Stimulated activated CD8-positive, alpha-beta memory T cell treated with anti-CD3 and anti-CD28 coated beads, Interleukin-15, amount 100 ng/mL, for 4 hours (primary cell): ENCODE data around the gene EYS.

Experiments used
- DNase-seq, 2 donors: peaks; one replicate each; pipeline ENCODE4 v3.0.0-alpha.2; 2020; ENCODE audit warnings: low read depth in 2 of 2

EYS gene

DNA sequence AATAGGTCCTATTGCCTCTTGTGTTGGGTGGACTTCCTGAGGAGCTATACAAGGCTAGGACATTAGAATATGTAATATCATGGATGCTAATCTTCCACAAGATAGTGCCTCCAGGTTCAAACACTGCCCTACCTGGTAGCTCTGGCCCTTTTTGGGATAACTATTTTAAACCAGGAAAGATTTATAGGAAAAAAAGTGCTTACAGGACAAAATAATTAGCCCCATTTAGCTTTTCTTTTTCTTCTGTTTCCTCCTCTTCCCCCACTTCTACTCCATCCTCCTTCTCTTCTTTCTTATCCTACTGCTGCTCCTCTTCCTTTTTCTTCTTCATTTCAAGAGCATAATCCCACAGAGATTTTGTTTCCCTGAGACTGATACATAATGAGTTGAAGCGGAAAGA lies 1104.0 kb downstream of the EYS start:
- no peak for DNase-seq

DNA sequence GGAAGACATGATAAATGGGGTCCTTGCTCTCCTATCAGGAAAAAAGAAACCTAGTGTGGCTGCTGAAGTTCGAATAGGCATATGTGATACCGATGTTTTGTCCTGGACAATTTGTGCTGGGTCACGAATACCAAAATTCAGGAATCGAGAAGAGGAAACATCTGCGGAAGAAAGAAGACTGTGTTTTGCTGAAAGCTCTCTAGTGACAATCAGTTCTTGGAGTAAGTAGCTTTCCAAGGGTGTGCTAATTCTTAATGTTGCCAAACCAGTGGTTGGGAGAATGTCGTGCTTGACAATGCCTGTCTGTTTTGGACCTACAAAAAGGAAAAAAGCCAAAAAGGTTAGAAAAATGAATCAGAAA lies 1115.4 kb downstream of the EYS start:
- no peak for DNase-seq

DNA sequence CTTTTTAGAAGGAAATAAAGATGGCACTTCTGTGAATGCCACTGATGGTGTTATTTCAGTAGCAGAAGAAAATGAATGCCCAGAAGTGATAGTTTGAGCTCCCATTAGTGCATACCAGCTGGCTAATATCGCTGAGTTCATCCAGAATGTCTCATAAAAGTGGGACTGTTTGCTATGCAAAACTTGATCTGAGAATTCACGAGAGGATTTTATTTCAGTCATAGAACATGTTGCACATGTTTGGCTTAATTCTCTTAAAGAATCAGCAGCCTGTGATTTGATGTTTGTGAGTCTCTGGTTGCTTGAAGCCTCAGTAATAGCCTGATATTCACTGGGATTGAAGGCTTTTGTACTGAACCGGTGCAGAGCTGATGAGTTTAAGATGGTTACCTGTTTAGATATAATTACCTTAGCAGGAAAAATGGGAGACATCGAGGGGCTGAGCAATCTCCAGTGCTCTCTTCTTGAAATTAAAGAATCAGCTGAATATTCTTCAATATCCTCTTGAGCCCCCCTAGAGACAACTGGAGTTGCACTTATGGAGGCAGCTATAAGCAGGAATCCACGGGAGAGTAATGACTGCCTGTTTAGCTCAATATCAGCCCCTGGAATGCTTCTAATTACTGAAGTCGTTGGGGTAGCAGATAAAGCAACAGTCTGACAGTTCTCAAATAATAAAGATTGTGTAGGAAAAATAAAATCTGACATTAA lies 1115.9 kb downstream of the EYS start:
- DNase-seq = no peak

DNA sequence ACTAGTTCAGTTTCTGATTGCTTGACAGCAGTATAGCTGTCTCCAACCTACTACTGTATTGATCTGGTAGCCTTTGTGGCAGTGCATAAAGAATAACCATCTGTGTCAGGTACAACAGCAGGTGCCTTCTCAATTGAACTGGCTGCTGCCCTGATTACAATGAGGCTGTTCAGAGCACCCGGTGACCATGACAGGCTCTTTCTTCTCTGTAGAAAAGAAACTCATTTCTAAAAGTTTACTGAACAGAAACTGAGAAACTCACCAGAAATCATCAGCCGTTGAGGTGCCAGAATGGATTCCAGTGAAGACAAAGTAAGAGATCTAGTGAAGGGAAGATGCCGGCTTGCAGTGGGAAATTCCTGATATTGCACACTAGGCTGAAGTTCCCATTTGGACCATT lies 1117.1 kb downstream of the EYS start:
- no peak for DNase-seq

DNA sequence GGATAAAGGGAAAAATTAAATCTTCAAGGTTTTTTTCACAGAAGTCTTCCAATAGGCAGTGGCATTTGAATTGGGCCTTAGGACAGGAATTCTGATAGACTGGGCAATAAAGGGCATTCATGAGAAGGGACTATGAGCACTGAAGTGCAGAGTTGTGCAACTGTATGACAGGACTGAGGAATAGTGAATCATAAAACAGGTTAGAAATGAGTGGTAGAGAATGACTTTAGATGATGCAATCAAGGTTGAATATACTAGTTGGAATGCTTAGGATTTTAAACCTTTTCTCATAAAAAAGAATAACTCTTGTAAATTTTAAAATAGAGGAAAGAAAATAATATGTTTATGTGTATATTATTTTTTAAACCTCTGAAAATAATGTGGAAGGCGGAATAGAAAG lies 1126.7 kb downstream of the EYS start:
- no peak for DNase-seq

DNA sequence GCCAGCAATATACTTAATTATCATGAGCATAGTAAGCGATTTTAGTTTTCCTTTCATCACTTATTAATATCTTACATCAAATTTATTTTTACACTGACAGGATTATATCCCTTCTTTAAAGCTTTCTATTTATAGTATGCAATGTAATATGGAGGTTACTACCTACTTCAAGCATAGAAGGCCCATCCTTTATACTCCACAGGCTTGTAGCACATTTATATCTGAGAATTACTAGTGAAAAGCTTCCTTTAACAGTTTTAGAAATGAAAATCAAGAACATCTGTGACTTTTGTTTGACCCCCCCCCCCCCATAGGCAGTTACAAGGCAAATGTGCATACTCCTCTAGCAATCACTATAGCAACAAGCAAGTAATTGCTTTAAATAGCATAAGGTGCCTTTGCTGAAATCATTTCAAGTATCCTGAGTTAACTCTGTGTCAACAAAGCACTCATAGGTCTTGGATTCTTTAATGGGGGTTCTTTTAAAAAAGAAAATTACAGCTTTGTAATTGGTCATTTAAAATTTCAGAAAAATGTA lies 1153.7 kb downstream of the EYS start:
- no peak for DNase-seq

DNA sequence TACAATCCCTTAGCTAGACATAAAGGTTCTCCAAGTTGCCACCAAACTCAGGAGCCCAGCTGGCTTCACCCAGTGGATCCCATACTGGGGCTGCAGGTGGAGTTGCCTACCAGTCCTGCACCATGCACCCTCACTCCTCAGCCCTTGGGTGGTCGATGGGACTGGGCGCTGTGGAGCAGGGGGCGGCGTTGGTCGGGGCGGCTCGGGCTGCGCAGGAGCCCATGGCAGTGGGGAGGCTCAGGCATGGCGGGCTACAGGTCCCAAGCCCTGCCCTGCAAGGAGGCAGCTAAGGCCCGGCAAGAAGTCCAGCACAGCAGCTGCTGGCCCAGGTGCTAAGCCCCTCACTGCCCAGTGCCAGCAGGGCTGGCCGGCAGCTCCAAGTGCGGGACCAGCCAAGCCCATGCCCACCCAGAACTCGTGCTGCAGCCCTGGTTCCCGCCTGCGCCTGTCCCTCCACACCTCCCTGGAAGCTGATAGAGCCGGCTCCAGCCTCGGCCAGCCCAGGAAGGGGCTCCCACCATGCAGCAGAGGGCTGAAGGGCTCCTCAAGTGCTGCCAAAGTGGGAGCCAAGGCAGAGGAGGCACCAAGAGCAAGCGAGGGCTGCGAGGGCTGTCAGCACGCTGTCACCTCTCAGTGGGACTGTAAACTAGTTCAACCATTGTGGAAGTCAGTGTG lies 1159.3 kb downstream of the EYS start:
- no peak for DNase-seq

DNA sequence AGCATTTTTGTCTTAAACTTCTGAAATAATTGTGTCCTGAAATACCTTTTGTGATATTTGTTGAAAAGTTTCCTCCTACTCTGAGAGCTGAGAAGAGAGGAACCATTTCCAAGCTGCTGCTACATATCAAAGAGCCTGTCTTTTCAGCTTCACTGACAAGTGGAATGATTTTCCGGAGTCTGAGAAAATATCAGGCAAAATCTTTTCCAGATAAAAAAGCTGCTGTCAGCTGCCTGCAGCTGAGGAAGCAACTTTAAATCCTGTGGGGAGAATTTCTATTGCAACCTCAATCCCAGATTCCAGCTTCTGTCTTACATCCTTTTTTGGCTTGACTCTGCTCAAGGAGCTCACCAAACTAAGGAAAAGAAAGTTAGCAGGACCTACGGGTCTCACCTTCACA lies 1167.1 kb downstream of the EYS start:
- no peak for DNase-seq

DNA sequence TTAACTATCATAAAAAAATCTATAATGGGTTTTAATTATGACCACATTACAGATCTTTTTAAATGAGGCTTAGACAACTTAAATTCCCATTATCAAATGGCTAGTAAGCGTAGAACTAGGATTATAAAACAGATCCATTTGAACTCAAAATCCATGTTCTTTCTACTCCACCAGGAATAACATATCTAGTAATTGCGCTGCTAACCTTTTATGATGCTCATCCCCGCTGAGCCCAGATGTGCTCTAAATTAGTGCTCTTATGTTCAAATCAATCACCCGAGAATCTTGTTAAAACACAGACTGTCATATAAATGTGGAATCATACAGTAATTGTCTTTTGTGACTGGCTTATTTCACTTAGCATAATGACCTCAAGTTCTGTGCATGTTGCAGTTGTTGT lies 1168.3 kb downstream of the EYS start:
- no peak for DNase-seq

DNA sequence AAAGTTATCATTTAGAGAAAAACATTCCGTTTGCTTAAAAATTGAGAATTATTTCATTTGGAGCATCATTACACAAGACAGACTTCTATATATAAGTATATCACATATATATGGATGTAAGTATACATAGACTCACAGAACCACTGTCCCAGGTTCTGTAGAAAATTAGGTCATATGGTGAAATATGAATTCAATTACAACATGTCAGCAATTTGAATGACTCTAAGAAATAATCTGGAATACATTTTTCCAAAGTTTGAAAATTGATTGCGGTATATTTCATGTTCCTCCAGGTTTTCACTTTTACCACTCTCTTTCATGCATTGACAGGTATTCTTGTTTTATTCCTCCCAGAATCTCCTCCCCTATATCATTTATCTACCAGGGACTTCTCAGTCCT lies 1179.1 kb downstream of the EYS start:
- DNase-seq = no peak

DNA sequence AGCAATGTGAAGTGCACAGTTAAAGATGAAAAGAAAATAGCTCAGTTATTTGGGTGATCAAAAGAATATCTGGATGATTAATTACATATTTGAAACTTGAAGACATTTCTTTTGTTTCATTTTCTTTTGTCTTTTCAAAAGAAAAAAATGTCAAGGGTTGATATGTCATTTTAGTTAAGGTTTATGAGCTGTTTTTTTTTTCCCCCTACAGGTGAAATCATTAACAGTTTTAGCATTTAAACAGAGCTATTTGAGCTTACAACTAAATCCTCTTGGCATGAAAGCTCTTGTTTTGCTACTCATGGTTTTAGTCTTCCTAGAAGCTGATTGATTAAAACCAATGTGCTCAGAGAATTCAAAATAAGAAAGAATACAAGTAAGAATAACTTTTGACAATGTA lies 1184.2 kb downstream of the EYS start:
- DNase-seq = no peak

DNA sequence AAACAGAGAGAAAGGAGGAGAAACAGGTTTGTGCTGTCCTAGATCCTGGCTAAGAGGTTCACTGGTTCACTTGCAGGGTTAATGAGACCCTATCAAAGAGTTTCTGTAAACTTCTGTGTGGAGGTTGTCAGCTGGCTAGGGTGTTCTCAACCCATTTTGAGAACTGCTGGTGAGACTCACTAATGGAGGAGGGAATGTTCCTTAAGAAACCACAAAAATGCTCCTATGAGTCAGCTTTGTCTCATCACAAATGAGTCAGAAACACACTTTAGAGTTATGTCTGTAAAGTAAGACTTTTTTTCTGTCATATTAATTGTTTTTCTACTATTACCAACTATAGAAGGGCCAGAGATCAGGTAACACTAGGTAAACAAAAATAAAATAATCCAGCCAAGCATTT lies 1187.0 kb downstream of the EYS start:
- DNase-seq = no peak

DNA sequence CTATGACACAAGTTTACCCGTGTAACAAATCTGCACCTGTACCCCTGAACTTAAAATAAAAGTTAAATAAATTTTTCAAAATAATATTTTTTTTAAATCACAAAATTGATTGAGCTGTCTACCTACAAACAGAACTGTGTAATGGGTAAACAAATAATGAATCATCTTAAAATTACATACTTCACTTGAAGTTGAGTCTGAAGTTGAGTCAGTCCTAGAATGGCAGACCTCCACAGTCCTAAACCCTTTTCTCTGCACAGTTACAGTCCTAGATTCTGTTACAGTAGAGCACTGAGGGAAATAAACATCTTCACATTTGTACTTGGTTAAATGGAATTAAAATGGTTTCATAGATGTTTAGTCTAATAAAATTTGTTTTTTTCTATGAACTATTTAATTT lies 1190.6 kb downstream of the EYS start:
- DNase-seq = no peak

DNA sequence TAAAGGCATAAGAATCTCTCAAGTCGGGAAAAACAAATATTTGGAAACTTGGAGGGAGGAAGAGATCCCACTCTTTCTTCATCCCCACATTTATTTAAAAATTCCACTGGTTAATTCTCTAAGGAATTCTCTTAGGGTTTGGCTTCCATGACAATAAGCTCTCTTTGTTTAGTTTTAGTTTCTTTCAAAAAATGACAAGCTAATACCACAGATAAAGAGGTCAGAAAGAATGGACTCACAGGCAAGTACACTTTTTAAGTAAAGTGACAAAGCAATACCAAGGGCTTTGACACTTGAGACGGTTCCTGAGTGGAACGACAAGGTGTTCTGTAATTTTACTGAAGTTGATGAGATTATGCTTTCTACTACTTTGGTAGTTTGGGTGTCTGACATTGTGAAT lies 1199.4 kb downstream of the EYS start:
- no peak for DNase-seq

DNA sequence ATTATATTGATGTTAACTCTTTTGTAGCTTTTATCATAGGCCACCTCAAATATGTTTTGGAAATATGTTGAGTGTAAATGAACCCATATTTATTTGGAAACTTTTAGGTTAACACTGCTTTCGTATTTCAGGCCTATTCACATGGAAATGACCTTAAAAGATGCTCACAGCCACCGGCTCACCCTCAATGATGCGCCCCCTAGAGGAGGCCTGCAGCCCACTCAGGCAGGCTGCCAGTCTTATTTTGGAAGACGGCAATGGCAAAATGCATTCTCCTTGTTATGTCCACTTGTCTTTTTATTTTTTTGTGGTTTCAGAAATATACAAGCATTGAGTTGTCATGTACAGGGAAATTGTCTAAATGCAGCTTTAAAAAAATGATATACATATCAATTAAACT lies 1201.7 kb downstream of the EYS start:
- no peak for DNase-seq

DNA sequence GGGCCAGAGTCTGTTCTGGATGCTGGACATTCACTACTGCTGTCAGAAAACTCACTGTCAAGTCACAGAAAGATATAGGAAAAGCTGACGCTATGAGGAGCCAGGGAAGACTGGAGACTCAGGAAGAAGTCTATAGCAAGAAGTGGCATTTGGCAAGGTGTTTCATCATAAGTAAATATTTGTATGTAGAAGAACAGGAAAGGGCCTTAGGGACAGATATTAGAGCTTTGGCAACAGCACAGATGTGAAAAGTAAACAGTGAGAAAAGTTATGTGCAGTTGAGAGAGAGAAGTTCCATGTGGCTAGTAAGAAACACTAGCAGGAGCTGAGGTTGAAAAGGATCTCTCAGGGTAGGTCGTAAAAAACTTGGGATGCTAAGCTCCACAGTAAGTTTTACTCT lies 1202.5 kb downstream of the EYS start:
- no peak for DNase-seq

DNA sequence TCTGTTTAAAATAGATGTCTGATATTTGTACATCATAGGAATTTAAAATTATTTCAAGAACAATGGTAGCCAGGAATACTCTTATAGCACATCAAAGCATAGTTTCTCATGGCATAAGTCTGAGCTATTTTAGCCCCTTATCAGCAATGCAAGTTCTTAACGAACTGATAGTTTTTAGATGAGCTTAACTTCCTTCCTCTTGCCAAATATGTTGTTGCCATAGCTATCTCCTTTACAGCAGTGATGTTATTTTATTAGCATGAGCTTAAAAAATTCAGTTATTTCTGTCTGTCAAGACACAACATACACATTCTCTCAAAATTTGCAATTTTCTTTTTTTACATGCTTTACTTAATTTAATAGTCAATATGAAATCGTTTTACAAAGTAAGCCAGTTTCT lies 1204.2 kb downstream of the EYS start:
- DNase-seq = no peak

DNA sequence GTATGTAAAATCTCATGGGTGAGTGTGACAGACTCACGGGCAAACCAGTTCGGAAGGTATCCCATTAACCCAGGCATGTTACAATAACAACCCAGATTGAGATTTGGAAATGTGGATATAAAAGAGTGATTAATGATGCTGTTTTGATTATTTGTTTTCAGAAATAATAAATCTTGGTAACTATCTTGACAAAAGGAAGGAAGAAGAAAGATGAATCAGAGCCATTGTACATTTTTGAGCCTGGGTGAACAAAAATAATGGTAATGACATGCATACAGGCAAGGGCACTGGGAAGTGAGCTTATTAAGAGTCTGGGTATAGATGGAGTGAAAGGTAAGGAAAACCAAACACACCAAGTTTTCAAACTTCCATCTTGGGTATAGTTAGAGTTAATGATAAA lies 1209.4 kb downstream of the EYS start:
- DNase-seq = no peak

DNA sequence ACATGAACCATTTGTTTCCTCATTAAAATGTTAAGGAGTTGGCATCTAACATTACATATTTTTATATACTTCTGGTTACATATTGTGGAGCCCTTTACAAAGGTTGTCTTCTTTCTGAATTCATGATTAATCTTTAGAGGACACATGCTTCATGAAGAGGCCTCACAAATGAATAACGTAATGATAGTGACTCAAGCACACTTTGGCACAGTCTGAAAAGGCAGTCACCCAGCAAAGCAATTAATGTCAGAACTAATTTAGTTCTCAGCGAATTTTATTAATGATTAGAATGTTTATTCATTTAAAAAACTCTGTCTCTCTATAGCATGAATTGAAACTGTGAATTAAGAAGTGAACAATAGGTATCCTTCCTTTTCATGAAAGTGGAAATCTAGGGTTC lies 1217.3 kb downstream of the EYS start:
- no peak for DNase-seq

DNA sequence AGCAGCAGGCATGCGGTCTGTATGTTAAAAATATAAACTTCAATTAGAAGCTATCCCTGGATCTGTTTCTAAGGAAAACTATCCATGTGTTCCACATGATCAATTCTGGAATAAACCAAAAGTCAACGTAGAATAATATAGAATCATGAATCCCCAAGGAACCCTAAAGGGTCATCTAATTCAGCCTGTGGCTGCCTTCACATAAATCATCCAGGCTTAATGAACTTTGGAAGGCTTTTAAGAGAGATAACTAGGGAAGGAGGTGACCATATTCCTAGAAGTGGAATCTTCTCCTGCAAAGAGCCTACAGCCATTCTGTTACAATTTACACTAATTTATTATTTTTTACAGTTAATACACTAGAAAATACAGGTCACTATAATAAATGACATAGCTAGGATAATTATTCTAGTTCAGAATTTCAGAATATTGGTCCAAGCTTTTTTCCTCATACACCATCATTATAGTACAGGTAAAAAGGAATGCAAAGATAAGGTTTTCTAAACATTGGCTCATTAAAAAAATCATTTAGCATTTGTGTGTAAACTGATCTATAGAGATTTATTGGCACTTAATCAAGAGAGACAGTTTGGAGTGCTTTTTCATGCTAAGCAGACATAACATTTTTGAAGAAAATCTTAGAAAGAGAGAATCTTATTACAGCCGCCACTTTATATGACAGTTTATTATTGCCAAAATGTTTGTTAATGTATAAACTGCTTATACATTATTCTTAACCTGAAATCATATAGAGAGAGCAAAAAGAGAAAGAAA lies 1220.3 kb downstream of the EYS start:
- no peak for DNase-seq

DNA sequence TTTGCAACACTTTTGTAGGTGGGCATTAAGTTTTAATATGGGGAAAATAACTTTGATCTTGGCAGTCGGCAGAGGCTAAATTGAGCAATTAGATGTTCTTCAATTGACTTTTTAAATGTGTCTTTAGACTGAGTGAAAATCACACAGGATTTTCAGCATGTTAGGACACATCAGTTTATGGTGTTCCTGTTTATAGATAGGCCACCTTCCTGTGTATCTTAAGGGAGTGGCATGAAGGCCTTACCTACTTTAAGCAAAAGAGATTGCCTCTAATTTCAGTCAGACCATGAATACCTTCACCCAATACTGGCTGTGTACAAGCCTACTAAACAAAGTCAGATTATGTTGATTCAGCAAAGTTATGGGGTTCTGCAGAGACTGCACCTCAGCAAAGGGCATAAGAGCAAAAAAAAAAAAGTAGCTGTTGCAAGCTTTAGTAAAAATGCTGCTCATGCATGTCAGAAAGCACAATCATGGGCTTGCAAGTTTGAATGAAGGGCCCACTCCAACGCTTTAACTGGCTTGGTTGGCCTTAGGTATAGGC lies 1223.0 kb downstream of the EYS start:
- DNase-seq = no peak

DNA sequence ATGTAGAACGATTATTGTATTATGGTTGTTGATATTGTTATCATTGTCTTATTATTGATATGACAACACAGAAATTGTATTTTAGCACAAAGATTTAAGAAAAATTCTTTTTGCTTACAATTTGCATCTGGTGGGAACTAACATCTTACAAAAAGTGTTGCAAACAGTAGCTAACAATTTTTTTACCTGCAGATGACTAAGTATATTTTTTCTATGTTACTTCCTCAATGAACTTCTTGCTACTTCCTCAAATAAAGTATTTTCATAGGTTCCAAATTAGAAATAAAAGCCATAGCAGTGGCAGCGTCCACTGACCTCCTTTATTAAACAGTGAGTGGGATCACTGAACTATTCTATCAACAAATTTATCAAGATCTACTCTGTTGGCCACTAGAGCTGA lies 1224.4 kb downstream of the EYS start:
- DNase-seq = no peak

DNA sequence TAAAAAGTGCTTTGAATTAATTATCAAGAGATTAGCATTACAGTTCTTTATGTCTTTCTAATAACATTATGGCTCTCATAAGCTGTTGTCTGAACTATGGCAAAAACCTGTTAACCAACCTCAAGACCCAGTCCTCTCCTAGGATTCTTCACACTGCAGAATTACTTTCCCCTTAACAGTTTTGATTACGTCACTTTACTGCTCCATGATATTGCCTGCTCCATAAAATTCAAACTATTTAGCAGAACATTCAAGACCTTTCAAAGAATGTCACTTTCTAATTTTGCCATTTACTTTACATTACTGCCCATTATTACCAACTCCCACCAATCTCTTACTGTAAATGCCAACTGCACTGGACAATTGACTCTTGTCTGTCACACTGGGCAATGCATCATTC lies 1227.9 kb downstream of the EYS start:
- no peak for DNase-seq
